ENCODE results near the gene CCDC188.

CCDC188 gene

DNA sequence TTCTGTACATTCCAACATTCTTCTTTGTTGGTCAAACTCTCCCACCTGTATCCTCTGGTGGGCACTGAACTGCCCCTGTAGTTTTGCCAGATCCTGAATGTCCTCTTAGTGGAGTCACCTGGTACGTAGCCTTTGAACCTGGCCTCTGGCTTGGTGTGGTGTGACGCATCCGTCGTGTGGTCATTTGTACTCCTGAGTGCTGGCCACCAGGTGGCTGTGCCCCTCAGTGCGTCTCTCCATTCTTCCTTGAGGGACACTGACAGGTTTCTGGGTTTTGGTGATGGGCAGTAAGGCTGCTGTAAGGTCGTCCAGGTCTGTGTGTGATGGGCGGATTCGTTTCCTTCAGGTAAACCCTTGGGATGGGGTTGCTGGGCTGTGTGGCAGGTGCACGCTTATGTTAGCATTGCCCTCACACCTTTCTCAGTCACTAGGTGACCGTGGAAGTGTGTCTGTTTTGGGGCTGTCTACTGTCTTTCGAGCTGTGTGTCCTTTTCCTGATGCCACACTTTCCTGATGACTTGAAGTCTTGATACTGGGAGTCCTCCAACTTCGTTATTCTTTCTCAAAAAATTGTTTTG lies 48.6 kb downstream of the CCDC188 start:
- FAIRE-seq: no peak

DNA sequence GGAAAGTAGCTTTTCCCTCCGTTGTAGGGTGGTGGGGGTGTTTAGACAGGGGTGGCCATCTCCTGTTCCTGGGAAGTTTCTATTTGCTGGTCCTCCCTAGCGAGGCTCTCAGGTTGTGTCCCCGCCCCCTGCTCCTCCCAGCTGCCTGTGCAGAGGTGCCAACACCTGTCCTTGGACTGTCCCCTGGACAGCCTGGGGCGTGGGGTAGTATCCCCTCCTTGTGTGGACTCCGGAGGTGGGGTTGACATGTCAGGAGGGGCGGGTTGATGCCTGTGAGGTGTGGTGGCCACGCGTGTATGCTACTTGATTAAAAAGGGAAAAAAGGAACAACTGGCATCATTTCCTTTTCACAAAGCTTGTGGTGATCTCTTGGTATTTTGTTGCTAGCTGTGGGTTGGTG lies 49.2 kb downstream of the CCDC188 start:
- FAIRE-seq: no peak

- FAIRE-seq: no peak
These were observed 51.6 kb downstream of the CCDC188 start for GRCh38 chr22:20099099-20099711.

Measured in islet of Langerhans (tissue), 1 donor.